Muscle layer of duodenum (tissue), 2 donors: ENCODE results near the gene MOGAT3.

ENCODE experiments used
- H3K27ac ChIP-seq: one replicate; pipeline ENCODE4 v1.7.0; 2013; ENCODE audit warnings: mild to moderate bottlenecking, low read length
- H3K27me3 ChIP-seq: one replicate; pipeline ENCODE4 v1.7.0; 2013; ENCODE audit warnings: low read depth, mild to moderate bottlenecking, control low read depth, low read length
- H3K36me3 ChIP-seq, 2 donors: one replicate each; pipeline ENCODE4 v1.7.0; 2013; ENCODE audit warnings: low read length in 2 of 2, control low read depth in 1 of 2, mild to moderate bottlenecking in 1 of 2; ENCODE audit not compliant: insufficient read depth in 2 of 2, control insufficient read depth in 1 of 2
- H3K4me1 ChIP-seq, 2 donors: one replicate each; pipeline ENCODE4 v1.7.0; 2013; ENCODE audit warnings: low read length in 2 of 2, mild to moderate bottlenecking in 2 of 2, control low read depth in 1 of 2, moderate library complexity in 1 of 2; ENCODE audit not compliant: insufficient read depth in 2 of 2, control insufficient read depth in 1 of 2
- H3K4me3 ChIP-seq, 2 donors: one replicate each; pipeline ENCODE4 v1.7.0; 2013; ENCODE audit warnings: low read length in 2 of 2, low read depth in 1 of 2, mild to moderate bottlenecking in 1 of 2
- H3K9me3 ChIP-seq, 2 donors: one replicate each; pipeline ENCODE4 v1.7.0; 2013; ENCODE audit warnings: low read length in 2 of 2, control low read depth in 1 of 2, mild to moderate bottlenecking in 1 of 2; ENCODE audit not compliant: control insufficient read depth in 1 of 2
- donor health status: healthy.

Gene MOGAT3

GRCh38 chr7:101231644-101232043 is 30.8 kb upstream of the MOGAT3 start:
- Histone ChIP-seq H3K27ac (no peak overlapping the region), H3K9me3 (no peaks in the 10 kb centered on the region), H3K4me3 (no peak overlapping the region), H3K36me3 (peaks cover 0 to 21% of the 10 kb centered on the region in 2 donors), H3K27me3 (no peaks in the 10 kb centered on the region), H3K4me1 (peaks cover 0 to 10% of the 10 kb centered on the region in 2 donors)

DNA sequence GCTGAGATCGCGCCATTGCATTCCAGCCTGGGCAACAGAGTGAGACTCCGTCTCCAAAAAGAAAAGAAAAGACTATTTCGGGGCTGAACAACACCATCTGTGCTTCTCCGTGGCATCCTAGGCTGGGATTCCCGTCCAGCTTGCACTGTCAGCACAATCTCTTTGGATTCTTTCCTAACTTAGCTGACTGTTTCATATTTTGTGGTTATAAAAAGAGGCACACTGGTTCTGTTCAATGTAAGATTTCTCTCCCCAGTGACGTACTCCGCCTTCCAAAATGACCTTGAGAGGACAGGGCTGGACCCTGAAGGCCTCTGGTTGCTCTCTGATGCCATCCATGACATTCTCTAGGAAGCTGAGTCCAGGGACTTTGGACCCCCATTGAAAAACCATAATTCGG is 25.9 kb upstream of the MOGAT3 start:
- Histone ChIP-seq H3K9me3 (no peaks in the 10 kb centered on the region), H3K27ac (no peak overlapping the region), H3K4me1 (peaks cover 0 to 2% of the 10 kb centered on the region in 2 donors), H3K27me3 (no peaks in the 10 kb centered on the region), H3K4me3 (no peak overlapping the region), H3K36me3 (peaks cover 6 to 43% of the 10 kb centered on the region in 2 donors)

DNA sequence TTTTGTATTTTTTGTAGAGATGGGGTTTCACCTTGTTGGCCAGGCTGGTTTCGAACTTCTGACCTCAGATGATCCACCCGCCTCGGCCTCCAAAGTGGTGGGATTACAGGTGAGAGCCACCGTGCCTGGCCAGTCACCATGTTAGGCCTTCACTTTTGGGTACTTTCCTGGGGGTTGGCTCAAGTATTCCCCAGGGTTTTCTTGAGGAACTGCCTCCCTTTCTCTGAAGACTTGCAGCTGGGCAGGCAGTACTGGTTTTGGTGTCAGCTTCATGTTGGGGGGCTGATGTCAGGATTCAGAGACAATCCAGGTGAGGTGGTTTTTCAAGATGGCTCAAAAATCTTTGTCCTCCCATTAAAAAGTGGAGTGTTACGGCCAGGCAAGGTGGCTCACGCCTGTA is 24.8 kb upstream of the MOGAT3 start:
- Histone ChIP-seq H3K27me3 (no peaks in the 10 kb centered on the region), H3K27ac (no peak overlapping the region), H3K4me3 (no peak overlapping the region), H3K9me3 (no peaks in the 10 kb centered on the region), H3K36me3 (peaks cover 6 to 43% of the 10 kb centered on the region in 2 donors), H3K4me1 (no peaks in the 10 kb centered on the region)

GRCh38 chr7:101223528-101223927 is 22.7 kb upstream of the MOGAT3 start:
- Histone ChIP-seq H3K36me3 (peaks cover 6 to 31% of the 10 kb centered on the region in 2 donors), H3K4me3 (no peak overlapping the region), H3K4me1 (peaks cover 0 to 19% of the 10 kb centered on the region in 2 donors), H3K9me3 (no peaks in the 10 kb centered on the region), H3K27ac (no peak overlapping the region), H3K27me3 (no peaks in the 10 kb centered on the region)

DNA sequence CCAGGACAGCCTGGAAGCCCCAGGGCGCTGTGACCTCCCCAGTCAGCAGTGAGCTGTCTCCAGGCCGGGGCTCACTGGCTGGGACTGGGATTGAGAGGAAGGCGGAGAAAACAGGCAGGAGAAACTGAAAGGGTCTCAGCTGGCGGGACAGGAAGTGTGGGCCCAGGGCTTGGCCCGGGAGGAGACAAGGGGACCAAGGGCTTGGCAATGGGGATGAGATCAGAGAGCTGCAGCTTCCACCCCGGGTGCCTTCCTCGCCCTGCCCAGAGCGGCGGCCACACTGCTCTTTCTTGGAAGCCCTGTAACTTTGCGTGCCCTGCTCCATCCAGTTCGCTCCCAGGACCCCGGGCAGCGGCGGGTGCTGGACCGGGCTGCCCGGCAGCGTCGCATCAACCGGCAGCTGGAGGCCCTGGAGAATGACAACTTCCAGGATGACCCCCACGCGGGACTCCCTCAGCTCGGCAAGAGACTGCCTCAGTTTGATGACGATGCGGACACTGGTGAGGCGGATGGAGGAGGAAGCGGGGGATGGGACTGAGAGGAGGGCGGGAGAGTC is 21.5 kb upstream of the MOGAT3 start:
- H3K27ac ChIP-seq = no peak overlapping the region
- H3K4me1 ChIP-seq = peaks cover 0 to 21% of the 10 kb centered on the region in 2 donors
- no peaks in the 10 kb centered on the region for H3K9me3 ChIP-seq
- H3K27me3 ChIP-seq = no peaks in the 10 kb centered on the region
- H3K36me3 ChIP-seq = peaks cover 6 to 26% of the 10 kb centered on the region in 2 donors
- no peak overlapping the region for H3K4me3 ChIP-seq

- no peak overlapping the region for H3K27ac ChIP-seq
- H3K4me1 ChIP-seq = peaks cover 0 to 33% of the 10 kb centered on the region in 2 donors
- H3K36me3 ChIP-seq = peaks cover 3 to 29% of the 10 kb centered on the region in 2 donors
- no peak overlapping the region for H3K4me3 ChIP-seq
- H3K9me3 ChIP-seq = no peaks in the 10 kb centered on the region
- H3K27me3 ChIP-seq = no peaks in the 10 kb centered on the region
Measured at GRCh38 chr7:101220295-101220694, 19.5 kb upstream of the MOGAT3 start.

DNA sequence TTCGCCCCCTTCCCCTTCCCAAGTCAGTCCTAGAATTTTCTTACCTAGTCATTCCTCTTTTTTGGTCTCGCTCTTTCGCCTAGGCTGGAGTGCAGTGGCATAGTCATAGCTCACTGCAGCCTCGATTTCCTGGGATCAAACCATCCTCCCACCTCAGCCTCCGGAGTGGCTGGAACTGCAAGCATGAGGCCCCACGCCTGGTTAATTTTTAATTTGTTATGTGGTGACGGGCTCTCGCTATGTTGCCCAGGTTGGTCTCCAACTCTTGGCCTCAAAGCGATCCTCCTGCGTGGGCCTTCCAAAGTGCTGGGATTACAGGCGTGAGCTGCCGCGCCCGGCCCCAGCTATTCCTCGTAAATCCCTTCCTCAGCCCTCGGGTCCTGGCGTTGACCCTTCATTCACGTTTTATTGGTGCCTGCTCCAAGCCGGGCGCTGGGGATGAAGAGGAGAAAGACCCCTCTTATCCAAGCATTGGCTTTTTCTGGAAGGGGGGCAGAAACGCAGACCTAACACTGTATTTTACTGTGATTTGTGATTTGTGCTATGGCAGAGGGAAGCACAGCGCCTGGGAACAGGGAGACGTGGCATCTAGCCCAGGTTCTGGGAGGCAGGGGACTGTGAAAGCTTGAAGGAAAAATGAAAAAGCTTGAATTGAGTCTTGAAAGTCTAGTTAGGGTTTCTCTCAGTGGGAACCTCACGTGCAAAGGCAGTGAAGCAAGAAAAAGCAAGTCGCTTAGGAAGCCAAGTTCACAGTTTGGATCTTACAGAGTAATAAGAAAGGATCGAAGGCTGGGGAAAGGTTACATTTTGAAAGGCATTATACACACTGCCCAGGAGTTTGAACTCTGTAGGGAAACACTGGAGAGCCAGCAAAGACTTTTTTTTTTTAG is 17.6 kb upstream of the MOGAT3 start:
- Histone ChIP-seq H3K4me1 (peaks cover 0 to 33% of the 10 kb centered on the region in 2 donors), H3K4me3 (peak overlapping the region; percentile 89 to 94), H3K27ac (peak overlapping the region; percentile 97)

GRCh38 chr7:101217388-101218235 is 16.8 kb upstream of the MOGAT3 start, which contains the start of the genes PLOD3 and ZNHIT1:
TSS of gene PLOD3 (minus strand) at chr7:101217581. CDS start at chr7:101217274, 307 bp downstream.
TSS of gene ZNHIT1 (plus strand) at chr7:101218165. CDS start at chr7:101218196, 31 bp downstream.
- Histone ChIP-seq H3K9me3 (no peaks in the 10 kb centered on the region), H3K4me1 (peaks cover 0 to 33% of the 10 kb centered on the region in 2 donors), H3K27me3 (no peaks in the 10 kb centered on the region), H3K27ac (peak within 1 kb of the TSS; percentile 97), H3K4me3 (peak within 1 kb of the TSS; percentile 89 to 94), H3K36me3 (peaks cover 5 to 12% of the 10 kb centered on the region in 2 donors)

More for the DNA sequence above, 17.6 kb upstream of the MOGAT3 start:
- H3K27me3 ChIP-seq = no peaks in the 10 kb centered on the region
- no peaks in the 10 kb centered on the region for H3K9me3 ChIP-seq
- H3K36me3 ChIP-seq = peaks cover 5 to 18% of the 10 kb centered on the region in 2 donors

GRCh38 chr7:101216860-101217387 is 16.1 kb upstream of the MOGAT3 start:
- Histone ChIP-seq H3K27ac (peak overlapping the region; percentile 68), H3K4me1 (peaks cover 0 to 33% of the 10 kb centered on the region in 2 donors), H3K9me3 (no peaks in the 10 kb centered on the region), H3K27me3 (no peaks in the 10 kb centered on the region), H3K36me3 (peaks cover 5 to 18% of the 10 kb centered on the region in 2 donors), H3K4me3 (peak overlapping the region; percentile 89 to 94)

DNA sequence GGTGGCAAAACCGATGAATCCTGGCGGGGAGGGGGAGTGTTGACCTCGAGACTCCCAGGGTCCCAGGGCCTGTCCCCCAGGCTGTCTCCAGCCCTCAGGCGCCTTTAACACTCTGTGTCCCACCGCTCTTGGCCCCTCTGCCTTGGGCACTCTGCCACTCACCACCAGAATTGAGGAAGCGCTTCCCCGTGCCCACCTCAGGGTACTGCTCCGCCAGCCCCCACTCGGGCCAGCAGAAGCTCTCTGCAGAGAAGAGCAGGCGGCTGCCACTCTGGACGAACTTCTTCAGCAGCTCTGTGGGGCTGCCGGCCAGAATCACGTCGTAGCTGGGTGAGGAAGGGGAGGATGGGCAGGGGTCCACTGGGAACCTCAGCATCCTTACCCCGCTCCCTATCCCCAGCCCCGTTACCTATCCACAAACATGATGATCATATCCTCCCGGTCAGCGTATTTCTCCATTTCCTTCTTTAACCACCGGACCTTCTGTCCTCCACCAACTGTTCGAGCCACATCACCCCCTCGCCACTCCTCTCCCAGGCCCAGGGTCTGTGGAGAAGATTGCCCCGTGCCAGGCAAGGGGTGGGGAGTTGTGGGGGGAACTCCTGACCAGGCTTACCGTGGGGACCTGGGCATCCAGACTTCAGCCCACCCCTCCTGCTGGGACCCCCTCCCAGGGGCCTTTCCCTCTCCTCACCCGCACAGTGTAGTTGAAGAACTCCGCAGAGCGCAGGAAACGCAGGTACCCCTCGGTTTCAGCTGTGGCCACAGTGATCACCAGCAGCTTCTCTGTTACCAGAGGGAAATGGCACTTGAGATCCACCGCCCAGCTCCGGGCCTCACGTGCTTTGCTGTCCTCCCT is 15.4 kb upstream of the MOGAT3 start:
- peaks cover 5 to 25% of the 10 kb centered on the region in 2 donors for H3K36me3 ChIP-seq
- H3K27ac ChIP-seq = peak overlapping the region; percentile 68
- H3K4me3 ChIP-seq = peak overlapping the region; percentile 89 to 94
- no peaks in the 10 kb centered on the region for H3K27me3 ChIP-seq
- peaks cover 0 to 33% of the 10 kb centered on the region in 2 donors for H3K4me1 ChIP-seq
- H3K9me3 ChIP-seq = no peaks in the 10 kb centered on the region
